ENCODE data around the gene ZNF407.

The ZNF407 gene

DNA sequence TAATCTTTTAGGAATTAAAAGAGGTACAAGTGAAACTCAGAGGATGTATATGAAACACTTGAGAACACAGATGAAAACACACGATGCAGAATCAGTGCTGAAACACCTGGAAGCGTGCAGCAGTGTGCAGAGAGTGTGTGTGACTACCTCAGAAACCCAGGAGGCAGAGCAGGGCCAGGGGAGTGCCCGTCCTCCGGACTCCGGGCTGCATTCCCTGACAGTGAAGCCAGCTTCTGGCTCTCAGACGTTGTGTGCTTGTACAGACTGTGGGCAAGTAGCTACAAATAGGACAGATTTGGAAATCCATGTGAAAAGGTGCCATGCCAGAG is 34.6 kb downstream of the ZNF407 start:
- Histone ChIP-seq H3K79me2 (ENCODE audit: control insufficient read depth, low read length) (peaks cover 8% of the 10 kb centered on the region), H3K9me3 (ENCODE audit: control insufficient read depth, insufficient read depth, low read length) (no peaks in the 10 kb centered on the region), H3K36me3 (ENCODE audit: control insufficient read depth, low read length) (peaks cover 35% of the 10 kb centered on the region), H4K20me1 (ENCODE audit: control insufficient read depth, insufficient read depth, low read depth, low read length) (no peaks in the 10 kb centered on the region), H3K4me1 (ENCODE audit: control insufficient read depth, low read length) (no peaks in the 10 kb centered on the region), H3K4me3 (ENCODE audit: low read length) (no peak overlapping the region), H3K9me2 (replicated peaks; ENCODE audit: control insufficient read depth, low read length) (no peaks in the 10 kb centered on the region), H3F3A (ENCODE audit: control insufficient read depth, insufficient read depth) (no peaks in the 10 kb centered on the region), H3K27ac (ENCODE audit: low read depth, low read length) (no peak overlapping the region), H3K27me3 (ENCODE audit: control insufficient read depth, low read length) (no peaks in the 10 kb centered on the region), H3K4me2 (ENCODE audit: low read length) (no peak overlapping the region)
- TF ChIP-seq, protein P1, sequence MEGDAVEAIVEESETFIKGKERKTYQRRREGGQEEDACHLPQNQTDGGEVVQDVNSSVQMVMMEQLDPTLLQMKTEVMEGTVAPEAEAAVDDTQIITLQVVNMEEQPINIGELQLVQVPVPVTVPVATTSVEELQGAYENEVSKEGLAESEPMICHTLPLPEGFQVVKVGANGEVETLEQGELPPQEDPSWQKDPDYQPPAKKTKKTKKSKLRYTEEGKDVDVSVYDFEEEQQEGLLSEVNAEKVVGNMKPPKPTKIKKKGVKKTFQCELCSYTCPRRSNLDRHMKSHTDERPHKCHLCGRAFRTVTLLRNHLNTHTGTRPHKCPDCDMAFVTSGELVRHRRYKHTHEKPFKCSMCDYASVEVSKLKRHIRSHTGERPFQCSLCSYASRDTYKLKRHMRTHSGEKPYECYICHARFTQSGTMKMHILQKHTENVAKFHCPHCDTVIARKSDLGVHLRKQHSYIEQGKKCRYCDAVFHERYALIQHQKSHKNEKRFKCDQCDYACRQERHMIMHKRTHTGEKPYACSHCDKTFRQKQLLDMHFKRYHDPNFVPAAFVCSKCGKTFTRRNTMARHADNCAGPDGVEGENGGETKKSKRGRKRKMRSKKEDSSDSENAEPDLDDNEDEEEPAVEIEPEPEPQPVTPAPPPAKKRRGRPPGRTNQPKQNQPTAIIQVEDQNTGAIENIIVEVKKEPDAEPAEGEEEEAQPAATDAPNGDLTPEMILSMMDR (IDR thresholded peaks at IDR 0.05; ENCODE audit: low read depth, low read length, poor library complexity, severe bottlenecking): no peak
- no peak for TF ChIP-seq EZH2phosphoT487 (IDR thresholded peaks at IDR 0.05; ENCODE audit: borderline replicate concordance, low read length)

- Histone ChIP-seq H3K27me3 (ENCODE audit: control insufficient read depth, low read length) (no peaks in the 10 kb centered on the region), H4K20me1 (ENCODE audit: control insufficient read depth, insufficient read depth, low read depth, low read length) (no peaks in the 10 kb centered on the region), H3K9me3 (ENCODE audit: control insufficient read depth, insufficient read depth, low read length) (no peaks in the 10 kb centered on the region), H3K4me1 (ENCODE audit: control insufficient read depth, low read length) (no peaks in the 10 kb centered on the region), H3K27ac (ENCODE audit: low read depth, low read length) (no peak overlapping the region), H3K4me2 (ENCODE audit: low read length) (no peak overlapping the region), H3K36me3 (ENCODE audit: control insufficient read depth, low read length) (peaks cover 35% of the 10 kb centered on the region), H3F3A (ENCODE audit: control insufficient read depth, insufficient read depth) (no peaks in the 10 kb centered on the region), H3K79me2 (ENCODE audit: control insufficient read depth, low read length) (peaks cover 8% of the 10 kb centered on the region), H3K4me3 (ENCODE audit: low read length) (no peak overlapping the region), H3K9me2 (replicated peaks; ENCODE audit: control insufficient read depth, low read length) (no peaks in the 10 kb centered on the region)
- TF ChIP-seq, protein P1 (IDR thresholded peaks at IDR 0.05; ENCODE audit: low read depth, low read length, poor library complexity, severe bottlenecking): no peak
- TF ChIP-seq EZH2phosphoT487 (IDR thresholded peaks at IDR 0.05; ENCODE audit: borderline replicate concordance, low read length): no peak
Observed at GRCh38 chr18:74632856-74633255, 35.2 kb downstream of the ZNF407 start.

DNA sequence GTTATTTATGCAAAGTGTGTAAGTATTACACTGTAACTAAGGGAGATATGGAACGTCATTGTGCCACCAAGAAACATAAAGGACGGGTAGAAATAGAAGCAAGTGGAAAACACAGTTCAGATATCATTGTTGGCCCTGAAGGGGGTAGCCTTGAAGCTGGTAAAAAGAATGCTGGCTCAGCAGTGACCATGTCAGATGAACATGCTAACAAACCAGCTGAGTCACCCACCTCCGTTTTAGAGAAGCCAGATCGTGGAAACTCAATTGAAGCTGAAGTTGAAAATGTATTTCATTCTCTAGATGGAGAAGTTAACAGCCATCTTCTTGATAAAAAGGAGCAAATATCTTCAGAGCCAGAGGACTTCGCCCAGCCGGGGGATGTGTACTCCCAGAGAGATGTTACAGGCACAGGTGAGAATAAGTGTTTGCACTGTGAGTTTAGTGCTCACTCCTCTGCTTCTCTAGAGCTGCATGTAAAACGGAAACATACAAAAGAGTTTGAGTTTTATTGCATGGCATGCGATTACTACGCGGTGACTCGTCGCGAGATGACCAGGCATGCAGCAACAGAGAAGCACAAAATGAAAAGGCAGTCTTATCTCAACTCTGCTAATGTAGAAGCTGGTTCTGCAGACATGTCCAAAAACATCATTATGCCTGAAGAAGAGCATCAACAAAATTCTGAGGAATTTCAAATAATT is 36.1 kb downstream of the ZNF407 start:
- no peaks in the 10 kb centered on the region for H3K9me2 ChIP-seq (replicated peaks; ENCODE audit: control insufficient read depth, low read length)
- no peak overlapping the region for H3K4me3 ChIP-seq (ENCODE audit: low read length)
- no peaks in the 10 kb centered on the region for H4K20me1 ChIP-seq (ENCODE audit: control insufficient read depth, insufficient read depth, low read depth, low read length)
- no peaks in the 10 kb centered on the region for H3K4me1 ChIP-seq (ENCODE audit: control insufficient read depth, low read length)
- TF ChIP-seq EZH2phosphoT487 (IDR thresholded peaks at IDR 0.05; ENCODE audit: borderline replicate concordance, low read length): no peak
- TF ChIP-seq, protein P1 (IDR thresholded peaks at IDR 0.05; ENCODE audit: low read depth, low read length, poor library complexity, severe bottlenecking): no peak
- no peak overlapping the region for H3K4me2 ChIP-seq (ENCODE audit: low read length)
- H3K9me3 ChIP-seq (ENCODE audit: control insufficient read depth, insufficient read depth, low read length): no peaks in the 10 kb centered on the region
- H3K27me3 ChIP-seq (ENCODE audit: control insufficient read depth, low read length): no peaks in the 10 kb centered on the region
- no peak overlapping the region for H3K27ac ChIP-seq (ENCODE audit: low read depth, low read length)
- peaks cover 6% of the 10 kb centered on the region for H3K79me2 ChIP-seq (ENCODE audit: control insufficient read depth, low read length)
- peaks cover 35% of the 10 kb centered on the region for H3K36me3 ChIP-seq (ENCODE audit: control insufficient read depth, low read length)
- no peaks in the 10 kb centered on the region for H3F3A ChIP-seq (ENCODE audit: control insufficient read depth, insufficient read depth)
